Activated CD4-positive, CD25-positive, alpha-beta regulatory T cell (primary cell): ENCODE results near the gene ZNF77.
"Not testable (repeated sequence)": the region's sequence is repeated elsewhere in the genome, so short reads cannot be mapped to it uniquely, and the experiment has no call there.

Source experiments
- DNase-seq, 4 experiments: peaks; one replicate each; lab custom pipeline; 2025; lab: John Stamatoyannopoulos, UW

Gene ZNF77

DNA sequence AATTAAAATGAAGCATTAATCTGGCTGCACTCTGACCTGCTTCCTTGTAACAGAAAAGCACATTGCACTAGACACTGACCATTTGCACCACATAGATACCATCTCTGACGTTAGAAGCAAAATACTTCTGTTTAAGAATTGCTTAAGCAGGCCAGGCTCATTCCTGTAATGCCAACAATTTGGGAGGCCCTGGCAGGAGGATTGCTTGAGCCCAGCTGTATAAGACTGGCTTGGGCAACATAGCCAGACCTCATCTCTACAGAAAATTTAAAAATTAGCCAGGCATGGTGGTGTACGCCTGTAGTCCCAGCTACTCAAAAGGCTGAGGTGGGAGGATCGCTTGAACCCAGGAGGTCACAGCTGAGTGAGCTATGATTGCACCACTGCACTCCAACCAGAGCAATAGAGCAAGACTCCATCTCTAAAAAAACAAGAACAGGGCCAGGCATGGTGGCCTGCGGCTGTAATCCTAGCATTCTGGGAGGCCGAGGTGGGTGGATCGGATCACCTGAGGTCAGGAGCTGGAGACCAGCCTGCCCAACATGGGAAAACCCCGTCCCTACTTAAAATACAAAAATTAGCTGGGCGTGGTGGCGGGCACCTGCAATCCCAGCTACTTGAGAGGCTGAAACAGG lies 25.5 kb upstream of the ZNF77 start:
- DNase-seq: no peak

DNA sequence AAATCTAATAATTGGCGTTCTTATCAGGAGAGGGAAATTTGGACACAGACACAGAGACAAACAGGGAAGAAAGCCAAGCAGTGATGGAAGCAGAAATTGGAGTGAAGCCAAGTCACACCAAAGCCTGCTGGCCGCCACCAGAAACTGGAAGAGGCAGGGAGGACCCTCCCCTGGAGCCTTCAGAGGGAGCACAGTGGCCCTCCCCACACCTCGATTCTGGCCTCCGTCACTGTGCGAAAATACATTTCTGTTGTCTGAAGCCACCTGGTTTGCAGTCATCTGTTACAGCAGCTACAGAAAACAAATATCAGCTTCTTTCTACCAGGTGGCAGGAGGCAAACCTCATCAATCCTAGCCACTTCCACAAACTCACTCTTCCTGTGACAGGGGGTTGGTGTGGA lies 24.3 kb upstream of the ZNF77 start:
- DNase-seq: no peak

DNA sequence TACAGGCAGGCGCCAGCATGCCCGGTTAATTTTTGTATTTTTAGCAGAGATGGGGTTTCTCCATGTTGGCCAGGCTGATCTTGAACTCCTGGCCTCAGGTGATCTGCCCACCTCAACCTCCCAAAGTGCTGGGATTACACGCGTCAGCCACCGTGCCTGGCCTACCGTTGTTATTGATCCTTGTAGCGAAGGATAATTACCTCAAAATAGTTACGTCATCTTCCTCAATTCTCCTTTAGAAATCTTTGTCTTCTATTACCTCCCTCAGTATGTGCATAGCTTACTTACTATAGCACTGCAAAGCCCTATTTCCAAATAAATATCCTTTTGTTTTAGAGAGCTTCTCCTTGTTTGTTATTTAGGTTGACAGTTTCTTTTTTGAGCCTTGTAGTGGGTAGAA lies 23.2 kb upstream of the ZNF77 start:
- DNase-seq: no peak

DNA sequence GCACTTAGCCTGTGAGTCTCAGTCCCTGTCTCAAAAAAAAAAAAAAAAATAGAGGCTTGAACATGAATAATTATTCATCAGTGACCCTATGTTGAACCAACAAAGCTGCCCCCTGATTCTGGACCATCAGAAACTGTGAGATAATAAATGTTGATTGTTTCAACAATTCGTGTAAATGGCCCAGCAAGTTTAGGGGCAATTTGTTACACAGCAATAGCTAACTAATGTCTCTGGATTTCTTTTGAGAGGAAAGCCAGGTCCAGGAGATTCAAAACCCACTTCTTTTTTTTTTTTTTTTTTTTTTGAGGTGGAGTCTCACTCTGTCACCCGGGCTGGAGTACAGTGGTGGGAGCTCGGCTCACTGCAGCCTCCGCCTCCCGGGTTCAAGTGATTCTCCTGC lies 20.1 kb upstream of the ZNF77 start:
- no peak for DNase-seq

DNA sequence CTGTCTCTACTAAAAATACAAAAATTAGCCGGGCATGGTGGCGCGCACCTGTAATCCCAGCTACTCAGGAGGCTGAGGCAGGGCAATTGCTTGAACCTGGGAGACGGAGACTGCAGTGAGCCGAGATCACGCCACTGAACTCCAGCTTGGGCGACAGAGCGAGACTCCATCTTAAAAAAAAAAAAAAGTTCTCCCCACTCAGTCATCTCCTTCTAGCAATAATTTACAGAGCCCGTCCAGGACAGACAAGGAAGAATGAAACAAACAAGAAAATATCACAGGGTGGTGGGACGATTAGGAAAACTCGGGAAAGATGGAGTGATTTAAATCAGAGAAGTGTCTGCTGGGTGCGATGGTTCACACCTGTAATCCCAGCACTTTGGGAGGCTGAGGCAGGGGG lies 18.9 kb upstream of the ZNF77 start:
- not testable (repeated sequence) for DNase-seq

DNA sequence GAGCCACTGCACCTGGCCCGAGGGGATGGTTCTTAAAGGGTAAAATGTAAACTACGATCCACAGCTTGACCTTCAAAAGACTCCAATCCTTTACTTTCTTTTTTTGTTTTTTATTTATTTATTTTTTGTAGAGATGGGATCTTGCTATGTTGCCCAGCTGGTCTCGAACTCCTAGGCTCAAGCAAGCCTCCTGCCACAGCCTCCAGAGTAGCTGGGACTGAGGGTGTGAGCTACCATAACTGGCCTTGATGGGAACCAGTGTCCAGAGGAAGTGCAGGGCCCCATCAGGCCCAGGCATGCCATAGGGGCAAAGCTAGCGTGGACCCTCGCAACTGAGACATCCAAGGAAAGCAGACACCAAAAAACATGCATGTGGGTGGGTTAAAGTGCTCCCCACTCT lies 18.4 kb upstream of the ZNF77 start:
- no peak for DNase-seq

DNA sequence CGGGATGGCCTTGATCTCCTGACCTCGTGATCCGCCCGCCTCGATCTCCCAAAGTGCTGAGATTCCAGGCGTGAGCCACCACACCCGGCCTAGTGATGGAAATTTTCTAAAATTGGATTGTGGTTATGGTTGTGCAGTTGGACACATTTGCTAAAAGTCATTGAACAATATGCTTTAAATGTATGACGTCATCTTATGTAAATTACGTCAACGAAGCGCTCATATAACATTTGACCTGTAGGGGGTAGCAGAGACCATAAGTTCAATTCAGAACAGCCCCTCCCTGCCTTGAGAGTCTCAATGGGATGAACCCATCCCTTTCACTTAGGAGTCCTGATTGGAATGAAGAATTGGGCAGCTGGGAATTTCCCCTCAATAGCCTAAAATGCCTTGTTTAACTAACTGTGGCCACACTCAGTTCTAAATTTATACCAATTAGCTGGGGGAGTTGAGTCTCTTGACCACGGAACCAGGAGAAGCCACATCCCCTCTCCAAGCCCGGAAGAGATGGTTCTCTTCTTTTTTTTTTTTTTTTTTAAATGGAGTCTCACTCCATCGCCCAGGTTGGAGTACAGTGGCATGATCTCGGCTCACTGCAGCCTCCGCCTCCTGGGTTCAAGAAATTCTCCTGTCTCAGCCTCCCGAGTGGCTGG lies 17.4 kb upstream of the ZNF77 start:
- DNase-seq: no peak

DNA sequence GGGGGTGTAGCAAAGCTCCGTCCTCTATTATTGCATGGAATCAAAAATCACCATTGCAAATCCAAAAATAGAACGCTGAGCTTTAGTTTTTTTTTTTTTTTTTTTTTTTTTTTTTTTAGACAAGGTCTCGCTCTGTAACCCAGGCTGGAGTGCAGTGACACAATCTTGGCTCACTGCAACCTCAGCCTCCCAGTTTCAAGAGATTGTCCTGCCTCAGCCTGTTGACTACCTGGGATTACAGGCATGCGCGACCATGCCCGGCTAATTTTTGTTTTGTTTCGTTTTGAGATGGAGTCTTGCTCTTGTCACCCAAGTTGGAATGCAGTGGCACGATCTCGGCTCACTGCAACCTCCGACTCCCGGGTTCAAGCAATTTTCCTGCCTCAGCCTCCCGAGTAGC lies 15.3 kb upstream of the ZNF77 start:
- DNase-seq: no peak

DNA sequence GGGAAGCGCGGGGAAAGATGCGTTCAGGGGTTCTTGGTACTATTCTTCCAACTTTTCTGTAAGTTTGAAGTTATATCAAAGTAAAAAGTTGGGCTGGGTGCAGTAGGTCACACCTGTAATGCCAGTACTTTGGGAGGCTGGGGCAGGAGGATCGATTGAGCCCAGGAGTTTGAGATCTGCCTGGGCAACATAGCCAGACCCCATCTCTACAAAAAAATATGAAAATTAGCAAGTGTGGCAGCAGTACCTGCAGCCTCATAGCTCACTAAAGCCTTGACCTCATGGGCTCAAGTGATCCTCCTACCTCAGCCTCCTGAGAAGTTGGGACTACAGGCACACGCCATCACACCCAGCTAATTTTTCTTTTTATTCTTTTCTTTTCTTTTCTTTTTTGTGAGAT lies 12.4 kb upstream of the ZNF77 start:
- no peak for DNase-seq

DNA sequence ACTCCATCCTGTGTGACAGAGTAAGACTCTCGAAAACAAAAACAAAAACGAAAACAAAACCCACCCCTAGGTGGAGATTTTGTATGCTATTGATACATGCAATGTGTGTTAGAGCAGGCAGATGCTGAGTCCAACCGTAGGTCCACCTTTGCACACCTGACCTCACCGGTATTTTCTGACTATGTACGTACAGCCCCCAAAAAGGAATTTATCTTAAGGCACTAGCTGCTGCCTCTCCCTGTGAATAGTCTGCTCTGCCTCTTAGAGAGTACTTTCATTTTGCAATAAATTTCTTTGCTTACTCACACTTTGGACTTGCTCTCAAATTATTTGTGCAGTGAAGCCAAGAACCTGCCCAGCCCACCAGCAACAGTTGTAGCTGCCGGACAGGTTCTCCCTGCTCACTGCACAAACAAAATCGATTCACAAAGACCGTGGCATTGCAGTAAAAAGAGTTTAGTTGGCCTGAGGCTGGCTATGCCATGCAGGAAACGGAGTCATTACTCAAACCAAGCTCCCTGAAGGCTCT lies 8.2 kb upstream of the ZNF77 start:
- no peak for DNase-seq

DNA sequence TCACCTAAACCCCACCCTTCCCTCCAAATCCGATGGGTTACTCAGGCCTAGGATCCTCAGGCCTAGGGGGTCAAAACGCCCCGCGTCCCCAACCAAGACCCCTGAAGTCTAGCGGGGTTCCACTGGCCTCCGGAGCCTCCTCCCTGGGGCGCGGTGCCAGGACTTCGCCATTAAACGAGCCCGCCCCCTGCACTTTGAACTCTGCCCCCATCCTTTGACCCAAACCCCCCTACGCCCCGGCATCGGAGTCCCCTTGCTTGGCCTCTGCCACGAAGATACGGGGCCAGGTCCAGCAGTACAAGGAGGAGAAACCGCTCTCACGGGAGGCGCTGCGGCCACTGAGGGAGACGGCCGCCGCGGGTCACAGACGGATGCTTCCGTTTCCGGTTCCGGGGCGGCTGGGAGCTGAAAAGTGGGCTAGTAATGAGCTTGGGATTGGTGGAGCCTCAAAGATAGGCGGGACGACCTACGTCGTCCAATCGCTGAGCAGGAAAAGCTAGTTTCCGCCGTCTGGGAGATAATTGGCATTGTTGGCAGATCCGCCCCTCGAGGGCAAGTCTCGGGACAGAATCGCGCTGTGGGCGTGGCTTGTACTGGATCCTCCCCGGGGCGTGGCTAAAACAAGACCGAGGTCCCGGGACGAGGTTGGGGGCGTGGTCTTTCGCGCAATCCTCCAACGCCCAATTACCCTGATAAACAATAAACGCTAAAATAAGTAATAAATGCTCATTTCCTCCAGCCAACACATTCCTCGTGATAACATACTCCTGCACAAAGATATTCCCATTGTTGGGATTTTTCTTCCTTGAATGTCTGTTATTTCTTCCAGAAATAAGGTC lies 5.7 kb upstream of the ZNF77 start:
- peak; percentile 97 to 100 (median 100) for DNase-seq

DNA sequence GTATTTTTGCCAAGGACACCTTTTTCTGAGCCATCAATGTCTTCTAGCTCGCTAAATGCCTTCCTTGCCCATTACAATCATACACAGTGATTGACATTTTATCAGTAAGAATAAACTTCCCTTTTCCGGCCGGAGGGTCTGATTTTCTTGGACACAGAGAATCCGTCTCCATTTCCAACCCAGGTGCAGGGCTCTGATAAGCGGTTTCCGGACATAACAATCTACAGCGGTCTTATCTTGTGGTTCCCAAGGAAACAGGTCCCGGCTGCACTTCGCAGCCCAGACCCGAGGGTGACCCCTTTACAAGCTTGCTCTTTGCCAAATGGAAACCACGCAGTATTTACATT lies 5.1 kb upstream of the ZNF77 start:
- DNase-seq: no peak

DNA sequence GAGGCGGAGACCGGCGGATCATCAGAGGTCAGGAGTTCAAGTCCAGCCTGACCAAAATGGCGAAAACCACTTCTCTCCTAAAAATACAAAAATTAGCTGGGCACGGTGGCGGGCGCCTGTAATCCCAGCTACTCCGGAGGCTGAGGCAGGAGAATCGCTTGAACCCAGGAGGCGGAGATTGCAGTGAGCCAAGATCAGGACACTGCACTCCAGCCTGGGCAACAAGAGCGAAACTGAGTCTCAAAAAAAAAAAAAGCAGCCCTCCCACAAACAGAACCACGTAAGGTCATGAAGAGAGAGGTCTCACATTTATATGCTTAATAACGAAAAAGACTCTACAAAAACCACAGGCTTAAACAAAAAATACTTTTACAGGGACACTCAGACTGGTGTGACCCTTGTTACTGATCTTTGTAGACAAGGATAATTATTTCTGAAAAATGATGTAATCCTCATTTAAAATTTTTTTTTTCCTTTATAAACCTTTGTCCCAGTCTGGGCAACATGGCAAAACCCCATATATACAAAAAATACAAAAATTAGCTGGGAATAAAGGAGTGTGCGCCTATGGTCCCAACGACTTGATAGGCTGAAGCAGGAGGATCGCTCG lies 909 bp upstream of the ZNF77 start:
- no peak for DNase-seq

DNA sequence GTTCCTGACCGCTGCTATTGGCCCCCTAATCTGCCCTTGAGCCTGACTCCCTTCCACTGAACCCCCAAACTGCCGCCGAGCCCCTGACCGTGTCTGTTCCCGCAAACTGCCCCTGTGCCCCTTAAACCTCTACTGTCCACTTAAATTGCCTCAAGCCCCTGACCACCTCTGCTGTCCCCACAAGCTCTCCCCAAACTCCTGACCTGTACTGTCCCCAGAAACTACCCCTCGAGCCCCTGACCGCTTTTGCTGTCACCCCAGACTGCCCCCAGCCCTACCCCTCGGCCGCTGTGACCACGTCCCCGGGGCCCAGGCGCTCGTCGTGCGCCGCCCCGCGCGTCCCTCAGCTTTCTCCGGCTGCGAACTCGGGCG lies 382 bp downstream of the ZNF77 start:
- no peak for DNase-seq

DNA sequence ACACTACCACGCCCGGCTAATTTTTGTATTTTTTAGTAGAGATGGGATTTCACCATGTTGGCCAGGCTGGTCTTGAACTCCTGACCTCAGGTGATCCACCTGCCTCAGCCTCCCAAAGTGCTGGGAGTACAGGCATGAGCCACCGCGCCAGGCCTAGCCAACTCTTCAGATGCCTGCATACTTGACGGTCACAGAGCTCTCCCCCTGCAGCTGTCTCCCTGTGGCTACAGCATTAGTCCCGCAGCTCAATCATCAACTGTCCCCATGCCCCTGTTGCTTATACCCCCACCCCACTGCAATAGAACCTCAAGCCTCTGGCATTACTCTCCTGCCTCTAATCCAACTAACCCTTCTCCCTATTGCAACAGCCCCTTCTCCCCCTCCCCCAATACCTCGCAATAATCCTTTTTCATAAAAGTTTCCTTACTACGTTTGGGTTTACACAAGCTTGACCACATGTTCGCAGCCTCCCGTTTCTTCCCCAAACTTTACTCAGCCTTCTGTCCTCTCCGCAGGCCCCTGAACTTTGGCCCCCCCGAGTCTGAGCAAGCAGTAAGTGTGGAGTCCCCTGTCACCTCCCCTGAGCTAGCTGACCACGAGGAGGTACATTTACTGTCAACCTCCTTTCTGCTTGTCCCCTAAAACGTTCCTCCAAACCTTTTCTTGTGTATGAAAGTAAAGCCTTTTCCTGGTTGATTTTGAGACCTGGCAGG lies 1.7 kb downstream of the ZNF77 start:
- no peak for DNase-seq

DNA sequence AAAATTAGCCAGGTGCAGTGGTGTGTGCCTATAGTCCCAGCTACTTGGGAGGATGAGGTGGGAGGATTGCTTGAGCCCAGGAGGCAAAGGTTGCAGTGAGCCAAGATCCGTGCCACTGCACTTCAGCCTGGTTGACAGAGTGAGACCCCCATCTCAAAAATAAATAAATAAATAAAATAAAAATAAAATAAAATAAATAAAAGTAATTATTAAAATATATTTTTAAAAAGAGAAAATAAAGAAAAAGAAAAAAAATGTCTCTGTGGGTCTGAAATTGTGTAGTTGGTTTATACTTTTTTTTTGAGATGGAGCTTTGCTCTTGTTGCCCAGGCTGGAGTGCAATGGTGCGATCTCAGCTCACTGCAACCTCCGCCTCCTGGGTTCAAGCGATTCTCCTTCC lies 8.9 kb downstream of the ZNF77 start:
- not testable (repeated sequence) for DNase-seq

DNA sequence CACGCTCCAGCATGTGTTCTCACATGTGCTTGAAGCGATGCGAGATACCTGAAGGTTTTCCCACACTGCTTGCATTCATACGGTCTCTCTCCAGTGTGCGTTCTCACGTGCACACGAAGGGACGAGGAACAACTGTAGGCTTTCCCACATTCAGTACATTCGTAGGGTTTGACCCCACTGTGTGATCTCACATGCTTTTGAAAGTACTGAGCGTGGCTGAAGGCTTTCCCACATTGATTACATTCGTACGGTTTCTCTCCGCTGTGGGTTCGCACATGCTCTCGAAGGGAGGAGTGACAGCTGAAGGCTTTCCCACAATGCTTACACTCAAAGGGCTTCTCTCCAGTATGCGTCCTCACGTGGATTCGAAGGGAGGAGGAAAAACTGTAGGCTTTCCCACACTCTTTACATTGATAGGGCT lies 11.3 kb downstream of the ZNF77 start:
- DNase-seq: no peak

DNA sequence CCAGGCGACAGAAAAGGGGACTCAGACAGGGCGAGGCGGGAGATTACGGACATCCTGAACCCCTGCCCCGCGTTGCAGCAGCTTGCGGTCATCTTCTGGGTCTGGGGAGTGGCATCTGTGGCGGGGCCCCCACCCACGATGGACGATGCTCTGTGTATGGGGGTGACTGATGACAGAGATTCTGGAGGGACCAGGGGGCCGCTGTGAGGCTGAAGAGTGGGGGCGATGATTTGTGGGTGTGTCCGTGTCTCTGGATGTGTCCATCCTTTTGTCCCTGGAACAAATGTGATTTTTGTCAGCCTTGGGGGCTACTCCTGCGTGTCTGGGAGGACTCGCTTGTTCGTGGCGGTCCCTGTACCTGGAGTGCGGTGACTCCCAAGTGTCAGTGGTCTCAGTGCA lies 17.7 kb downstream of the ZNF77 start:
- no peak for DNase-seq

DNA sequence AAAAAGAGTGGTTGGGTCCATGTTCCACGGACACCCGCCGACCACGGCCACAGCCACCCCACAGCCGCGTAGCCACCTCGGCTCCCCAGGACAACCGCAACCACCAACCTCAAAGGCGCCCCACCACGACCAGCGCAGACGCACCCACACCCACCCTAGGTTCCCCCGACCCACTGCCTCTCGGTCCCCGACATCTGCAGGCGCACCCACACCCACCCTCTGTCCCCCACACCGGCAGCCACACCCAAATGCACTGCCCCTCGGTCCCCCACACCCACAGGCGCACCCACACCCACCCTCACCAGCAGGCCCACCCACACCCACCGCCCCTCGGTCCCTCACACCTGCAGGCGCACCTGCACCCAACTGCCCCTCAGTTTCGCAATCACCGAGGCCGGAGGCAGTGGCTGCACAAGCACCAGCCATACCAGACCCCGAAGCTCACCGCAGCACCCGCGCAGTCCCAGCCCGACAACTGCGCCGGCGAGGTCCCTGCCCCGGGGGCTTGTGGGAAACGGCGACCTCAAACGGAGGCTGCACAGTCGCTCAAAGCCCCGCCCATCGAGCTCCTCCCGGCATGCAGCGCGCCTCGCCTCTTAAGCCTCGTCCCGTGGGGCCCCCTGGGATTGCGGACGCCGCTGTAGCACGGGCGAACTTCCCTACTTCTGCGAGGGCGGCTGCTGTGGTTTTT lies 18.3 kb downstream of the ZNF77 start:
- DNase-seq: no peak

DNA sequence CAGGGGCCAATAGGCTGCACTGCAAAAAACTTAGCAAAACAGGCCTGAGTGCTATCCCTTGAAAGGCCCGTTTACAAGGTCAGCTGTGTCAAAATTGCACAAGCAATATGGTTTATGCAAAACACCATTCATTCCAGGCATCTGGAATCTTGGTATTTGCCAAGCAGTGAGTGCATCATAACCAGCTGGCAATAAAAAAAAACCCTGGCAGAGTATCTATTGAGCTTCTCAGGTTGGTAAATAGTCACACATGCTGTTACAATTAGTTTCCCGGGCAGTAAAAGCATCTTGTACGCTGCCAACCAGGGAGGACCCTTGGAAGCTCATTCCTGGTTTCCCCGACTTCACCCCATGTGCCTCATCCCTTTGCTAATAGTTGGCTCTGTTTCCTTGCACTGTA lies 21.3 kb downstream of the ZNF77 start:
- DNase-seq: no peak

DNA sequence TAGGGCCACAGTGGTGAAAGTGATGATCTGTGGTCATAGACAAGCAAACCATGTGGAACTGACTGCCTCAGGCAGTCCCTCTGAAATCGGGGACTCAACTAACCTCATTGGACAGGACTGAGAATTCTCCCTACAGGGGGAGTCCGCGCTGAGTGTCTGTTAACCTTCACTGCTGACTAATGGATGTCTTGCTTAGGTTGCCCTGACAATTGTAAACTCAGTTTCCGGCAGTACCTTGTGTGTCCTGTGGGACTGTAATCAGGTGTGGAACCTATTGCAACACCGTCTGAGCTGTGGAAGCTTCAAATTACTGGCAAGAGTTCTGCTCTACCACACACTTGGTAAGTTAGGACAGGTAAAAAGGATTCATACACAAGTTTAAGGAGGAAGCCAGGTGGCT lies 21.8 kb downstream of the ZNF77 start:
- DNase-seq: no peak
